SK-N-SH (cell line): ENCODE measurements around the gene TANGO6. TPM values are rescaled to one million over a fixed set of nuclear protein-coding genes. Genes with fewer than 3 reads are reported as not detected.

Experiments used
- CTCF ChIA-PET: fragments of 300-600, 350-600 bp; formaldehyde crosslinking; extraction: SDS; loops from one replicate; lab custom pipeline; 2021; lab: Yijun Ruan, JAX
- POLR2A ChIA-PET: fragments of 350-600 bp; sonication (Branson Sonifier 250); formaldehyde crosslinking; extraction: SDS; loops from one replicate; lab custom pipeline; 2020; ENCODE audit warnings: antibody characterized with exemption, inconsistent platforms; lab: Yijun Ruan, JAX
- DNase-seq: peaks from one replicate; pipeline ENCODE4 v3.0.0; 2012
- H2AFZ ChIP-seq: fragments of 200-600 bp; sonication (generic); 2 replicates; pipeline ENCODE4 v1.8.1; 2016; ENCODE audit warnings: antibody characterized with exemption, mild to moderate bottlenecking, low read depth
- H3F3A ChIP-seq: fragments of 200-600 bp; sonication (generic); replicated peaks from 2 replicates; pipeline ENCODE3; 2016; ENCODE audit warnings: antibody characterized with exemption, mild to moderate bottlenecking; ENCODE audit not compliant: insufficient read depth
- H3K27ac ChIP-seq, 2 experiments: fragments of 200-500 bp in 1 of 2; fragments of 200-600 bp in 1 of 2; sonication (Bioruptor generic) in 1 of 2; sonication (generic), shearing (Covaris generic) in 1 of 2; 2 replicates each; pipeline versions ENCODE4 v1.5.1 to v1.6.1; 2014 to 2016; ENCODE audit warnings: low read depth in 2 of 2, inconsistent platforms in 1 of 2, low read length in 1 of 2, mild to moderate bottlenecking in 1 of 2, mixed read lengths in 1 of 2
- H3K27me3 ChIP-seq: fragments of 200-600 bp; sonication (generic), shearing (Covaris generic); 2 replicates; pipeline ENCODE4 v1.6.1; 2016; ENCODE audit warnings: mixed run types; ENCODE audit not compliant: insufficient read depth
- H3K36me3 ChIP-seq, 2 experiments: fragments of 200-500 bp in 1 of 2; fragments of 200-600 bp in 1 of 2; sonication (Bioruptor generic) in 1 of 2; sonication (generic) in 1 of 2; replicated peaks in 1 of 2; 2 replicates each; pipeline versions ENCODE3 to v1.5.1; 2014 to 2016; ENCODE audit warnings: low read length in 1 of 2, mild to moderate bottlenecking in 1 of 2; ENCODE audit not compliant: insufficient read depth in 2 of 2, control insufficient read depth in 1 of 2
- H3K4me1 ChIP-seq, 2 experiments: fragments of 200-500 bp in 1 of 2; fragments of 200-600 bp in 1 of 2; sonication (Bioruptor generic) in 1 of 2; sonication (generic), shearing (Covaris generic) in 1 of 2; 2 replicates each; pipeline versions ENCODE4 v1.5.1 to v1.6.1; 2014 to 2016; ENCODE audit warnings: low read depth in 1 of 2, low read length in 1 of 2, mixed run types in 1 of 2; ENCODE audit not compliant: insufficient read depth in 2 of 2, control insufficient read depth in 1 of 2
- H3K4me2 ChIP-seq: fragments of 200-600 bp; sonication (generic), shearing (Covaris generic); 2 replicates; pipeline ENCODE4 v1.6.1; 2017; ENCODE audit warnings: mixed run types
- H3K4me3 ChIP-seq, 2 experiments: fragments of 200-500 bp in 1 of 2; fragments of 200-600 bp in 1 of 2; sonication (Bioruptor generic) in 1 of 2; sonication (generic), shearing (Covaris generic) in 1 of 2; 2 replicates each; pipeline versions ENCODE4 v1.5.1 to v1.8.1; 2014 to 2016; ENCODE audit warnings: low read depth in 2 of 2, inconsistent platforms in 1 of 2, low read length in 1 of 2, mild to moderate bottlenecking in 1 of 2, mixed read lengths in 1 of 2, moderate library complexity in 1 of 2
- H3K79me2 ChIP-seq: fragments of 200-600 bp; sonication (generic); 2 replicates; pipeline ENCODE4 v1.8.1; 2017; ENCODE audit warnings: mild to moderate bottlenecking; ENCODE audit not compliant: insufficient read depth
- H3K9ac ChIP-seq: fragments of 200-600 bp; sonication (generic); 2 replicates; pipeline ENCODE4 v1.6.1; 2017; ENCODE audit warnings: mixed run types
- H3K9me2 ChIP-seq: fragments of 200-600 bp; sonication (generic); 2 replicates; pipeline ENCODE4 v1.6.1; 2017; ENCODE audit warnings: mixed run types
- H3K9me3 ChIP-seq: fragments of 200-600 bp; sonication (generic); 2 replicates; pipeline ENCODE4 v1.6.1; 2017; ENCODE audit warnings: mixed run types, mild to moderate bottlenecking, moderate library complexity
- H4K20me1 ChIP-seq: fragments of 200-600 bp; sonication (generic); 2 replicates; pipeline ENCODE4 v1.6.1; 2017; ENCODE audit warnings: mild to moderate bottlenecking, mixed run types; ENCODE audit not compliant: insufficient read depth
- CHD2 ChIP-seq: fragments of 150-350 bp; IDR thresholded peaks from 2 replicates; pipeline ENCODE4 v1.6.1; 2018; ENCODE audit warnings: low read length; ENCODE audit not compliant: partially characterized antibody
- ELF1 ChIP-seq: IDR thresholded peaks from 2 replicates; pipeline ENCODE4 v1.4.0; 2012
- EZH2phosphoT487 ChIP-seq: fragments of 200-600 bp; sonication (generic); IDR thresholded peaks from 2 replicates; pipeline ENCODE4 v1.6.1; 2017; ENCODE audit warnings: low read depth, mixed run types, mild to moderate bottlenecking, antibody characterized with exemption, moderate library complexity, borderline replicate concordance
- FOXJ3 ChIP-seq: sonication (generic); formaldehyde crosslinking; IDR thresholded peaks from 2 replicates; pipeline ENCODE4 v1.5.1; 2020; ENCODE audit warnings: mild to moderate bottlenecking, missing genetic modification reagents
- GABPA ChIP-seq: IDR thresholded peaks from 2 replicates; pipeline ENCODE4 v1.4.0; 2012; ENCODE audit warnings: low read depth, mild to moderate bottlenecking
- GATA2 ChIP-seq: sonication (generic); formaldehyde crosslinking; IDR thresholded peaks from 2 replicates; pipeline ENCODE4 v1.5.0; 2020; ENCODE audit warnings: mild to moderate bottlenecking, missing genetic modification reagents
- JUND ChIP-seq: IDR thresholded peaks from 2 replicates; pipeline ENCODE4 v1.4.0; 2012
- MEF2A ChIP-seq: IDR thresholded peaks from 2 replicates; pipeline ENCODE4 v1.4.0; 2012; ENCODE audit warnings: low read depth, borderline replicate concordance
- NFIC ChIP-seq: IDR thresholded peaks from 2 replicates; pipeline ENCODE4 v1.4.0; 2012; ENCODE audit warnings: borderline replicate concordance
- NRF1 ChIP-seq: IDR thresholded peaks from 2 replicates; pipeline ENCODE4 v1.6.1; 2012; ENCODE audit warnings: low read depth, mild to moderate bottlenecking, low read length
- RAD21 ChIP-seq: IDR thresholded peaks from 2 replicates; pipeline ENCODE4 v1.6.1; 2012; ENCODE audit warnings: mild to moderate bottlenecking, low read length
- RCOR1 ChIP-seq: fragments of 150-350 bp; IDR thresholded peaks from 2 replicates; pipeline ENCODE4 v1.6.1; 2017; ENCODE audit warnings: antibody characterized with exemption, low read length
- SIN3A ChIP-seq: IDR thresholded peaks from 2 replicates; pipeline ENCODE4 v1.6.1; 2012; ENCODE audit warnings: low read depth, mild to moderate bottlenecking, low read length, moderate library complexity, borderline replicate concordance
- SMC3 ChIP-seq: IDR thresholded peaks from 2 replicates; pipeline ENCODE4 v1.6.1; 2012; ENCODE audit warnings: low read depth, low read length, improper control_type of control experiment
- TEAD4 ChIP-seq: IDR thresholded peaks from 2 replicates; pipeline ENCODE4 v1.4.0; 2012; ENCODE audit warnings: mild to moderate bottlenecking, borderline replicate concordance; ENCODE audit not compliant: insufficient read depth
- YY1 ChIP-seq: IDR thresholded peaks from 2 replicates; pipeline ENCODE4 v1.4.0; 2012; ENCODE audit warnings: low read depth, mild to moderate bottlenecking
- WGBS: methylation state at CpG from one replicate; pipeline ENCODE4 v1.1.6; 2017; ENCODE audit warnings: low lambda C conversion rate; 5-methylcytosine and 5-hydroxymethylcytosine counted together
- polyA plus RNA-seq, 3 experiments: library from polyadenylated mRNA; depleted of rRNA; stranded (reverse); fragments of >200 nt; gene quantifications; 2 replicates each; pipeline ENCODE4 v1.2.3, GENCODE V29; 2012
- TF ChIP-seq, protein P1 (sequence below): fragments of 150-350 bp; IDR thresholded peaks from 2 replicates; pipeline ENCODE4 v1.6.1; 2016; ENCODE audit warnings: mild to moderate bottlenecking, low read depth, low read length
- TF ChIP-seq, protein P2 (sequence below): IDR thresholded peaks from 2 replicates; pipeline ENCODE4; 2012
- TF ChIP-seq, protein P3 (sequence below): fragments of 200-600 bp; sonication (generic); IDR thresholded peaks from 2 replicates; pipeline ENCODE4 v1.6.1; 2017; ENCODE audit warnings: antibody characterized with exemption, mild to moderate bottlenecking, moderate library complexity
- TF ChIP-seq, protein P4 (sequence below): IDR thresholded peaks from 2 replicates; pipeline ENCODE4 v1.4.0; 2012; ENCODE audit warnings: low read depth

The TANGO6 gene
- polyA plus RNA-seq, 1 of the 3 experiments (the other 2 are of a cell fraction), result 5.5 TPM

DNA sequence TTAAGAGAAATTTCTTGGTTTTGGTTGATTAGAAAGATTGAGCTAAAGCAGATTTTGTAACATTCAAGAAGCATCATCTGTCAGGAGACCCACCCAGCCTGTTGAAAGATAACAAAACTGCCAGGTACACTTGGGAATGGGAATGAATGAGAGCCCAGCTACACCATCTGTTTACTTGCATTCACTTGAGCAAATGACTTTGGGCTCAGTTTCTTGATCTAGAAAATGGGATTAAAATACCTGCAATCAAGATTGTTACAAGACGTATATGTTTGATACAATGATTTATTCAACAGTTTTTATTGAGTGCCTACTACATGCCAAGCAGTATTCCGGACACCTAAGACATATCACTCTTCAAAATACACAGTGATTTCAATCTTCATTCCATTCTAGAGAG lies 185.8 kb downstream of the TANGO6 start (continued):
- TF ChIP-seq RCOR1 (no peak), EZH2phosphoT487 (no peak), RAD21 (no peak)
- TF ChIP-seq, all 33 proteins: peak for 0

DNA sequence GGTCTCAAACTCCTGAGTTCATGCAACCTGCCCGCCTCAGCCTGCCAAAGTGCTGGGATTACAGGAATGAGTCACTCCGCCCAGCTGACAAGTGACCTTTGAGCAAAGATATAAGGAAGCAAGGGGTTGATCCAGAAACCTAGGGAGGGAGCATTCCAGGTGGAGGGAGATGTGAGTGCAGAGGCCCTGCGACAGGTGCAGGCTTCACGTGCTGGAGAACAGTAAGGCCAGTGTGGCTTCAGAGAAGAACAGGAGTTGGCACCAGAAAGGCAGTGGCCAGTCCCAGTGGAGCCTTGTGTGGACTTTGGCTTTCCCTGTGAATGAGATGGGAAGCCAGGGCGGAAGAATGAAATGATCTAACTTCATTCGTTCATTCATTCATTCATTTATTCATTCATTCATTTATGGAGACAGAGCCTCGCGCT lies 188.6 kb downstream of the TANGO6 start:
- peaks cover 7% of the 10 kb centered on the region for H3F3A ChIP-seq
- no peaks in the 10 kb centered on the region for H4K20me1 ChIP-seq
- H3K9me2 ChIP-seq, result no peaks in the 10 kb centered on the region
- H3K4me3 ChIP-seq, result no peak overlapping the region
- no peak overlapping the region for H3K9ac ChIP-seq
- no peak for DNase-seq
- no peak overlapping the region for H2AFZ ChIP-seq
- 95% methylated on average over 8 of the region's 8 CpGs for WGBS
- H3K79me2 ChIP-seq, result no peaks in the 10 kb centered on the region
- TF ChIP-seq SIN3A (no peak), JUND (no peak), MEF2A (no peak), TEAD4 (no peak), RCOR1 (no peak)
- TF ChIP-seq, protein P1, sequence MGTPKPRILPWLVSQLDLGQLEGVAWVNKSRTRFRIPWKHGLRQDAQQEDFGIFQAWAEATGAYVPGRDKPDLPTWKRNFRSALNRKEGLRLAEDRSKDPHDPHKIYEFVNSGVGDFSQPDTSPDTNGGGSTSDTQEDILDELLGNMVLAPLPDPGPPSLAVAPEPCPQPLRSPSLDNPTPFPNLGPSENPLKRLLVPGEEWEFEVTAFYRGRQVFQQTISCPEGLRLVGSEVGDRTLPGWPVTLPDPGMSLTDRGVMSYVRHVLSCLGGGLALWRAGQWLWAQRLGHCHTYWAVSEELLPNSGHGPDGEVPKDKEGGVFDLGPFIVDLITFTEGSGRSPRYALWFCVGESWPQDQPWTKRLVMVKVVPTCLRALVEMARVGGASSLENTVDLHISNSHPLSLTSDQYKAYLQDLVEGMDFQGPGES, result no peak
- H3K9me3 ChIP-seq, result no peaks in the 10 kb centered on the region
- no peak overlapping the region for H3K4me2 ChIP-seq
- no peaks in the 10 kb centered on the region; a peak in 1 of 4 replicates for H3K4me1 ChIP-seq
- ChIA-PET POLR2A (no interaction called here), CTCF (no interaction called here)
- H3K27me3 ChIP-seq, result no peaks in the 10 kb centered on the region
- H3K27ac ChIP-seq, result no peak overlapping the region
- no peaks in the 10 kb centered on the region for H3K36me3 ChIP-seq

DNA sequence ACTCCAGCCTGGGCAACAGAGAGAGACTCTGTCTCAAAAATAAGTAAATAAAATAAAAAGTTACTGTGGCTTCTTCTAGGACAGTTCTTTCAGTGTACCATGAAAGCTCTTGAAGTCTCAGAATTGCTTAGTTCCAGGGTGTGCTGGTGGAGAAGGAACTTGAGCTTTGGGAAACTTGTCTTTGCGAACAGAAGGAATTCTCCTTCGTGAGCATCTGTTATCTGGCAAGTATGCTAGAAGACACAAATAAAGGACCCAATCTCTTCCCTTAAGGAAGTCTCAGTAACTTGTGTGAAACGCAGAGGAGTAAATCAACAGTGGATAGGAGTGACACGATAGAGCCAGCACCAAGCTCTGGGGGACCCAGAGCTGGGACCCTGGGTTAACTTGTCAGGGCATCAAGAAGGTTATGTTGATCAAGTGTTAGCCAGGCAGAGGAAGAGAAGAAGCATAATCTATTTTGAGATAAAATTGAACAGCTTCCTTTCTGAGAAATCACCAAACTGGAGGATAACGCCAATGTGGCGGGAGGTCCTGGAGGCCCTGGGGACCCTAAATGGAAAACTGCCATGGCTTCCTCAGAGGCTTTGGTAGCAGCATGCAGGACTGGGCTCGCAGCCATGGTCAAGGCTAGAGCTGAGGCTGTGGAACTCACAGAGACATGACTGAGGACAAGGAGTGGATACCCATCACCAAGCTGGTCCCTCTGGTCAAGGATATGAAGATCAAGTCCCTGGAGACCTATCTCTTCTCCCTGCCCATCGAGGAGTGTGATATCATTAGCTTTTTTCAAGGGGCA lies 190.0 kb downstream of the TANGO6 start:
- Histone ChIP-seq H3K27me3 (no peaks in the 10 kb centered on the region), H3K4me3 (no peak overlapping the region), H3K36me3 (no peaks in the 10 kb centered on the region), H3K4me1 (no peaks in the 10 kb centered on the region; a peak in 1 of 4 replicates), H3K9me3 (no peaks in the 10 kb centered on the region), H3F3A (no peaks in the 10 kb centered on the region), H4K20me1 (no peaks in the 10 kb centered on the region), H3K9ac (no peak overlapping the region), H3K9me2 (no peaks in the 10 kb centered on the region), H3K27ac (no peak overlapping the region), H3K79me2 (no peaks in the 10 kb centered on the region), H2AFZ (no peak overlapping the region), H3K4me2 (no peak overlapping the region)
- 91% methylated on average over 8 of the region's 8 CpGs for WGBS
- POLR2A ChIA-PET, result no interaction called here
- CTCF ChIA-PET, result interaction anchor here (1.4 to 1.5 kb wide), 2 partner anchors 17 to 91 kb away, joined by 3 to 4 read pairs; no protein-coding TSS in a partner anchor
- DNase-seq, result no peak
- TF ChIP-seq FOXJ3 (CRISPR knock-in tag), result no peak
- TF ChIP-seq SMC3, result no peak
- TF ChIP-seq, protein P2, sequence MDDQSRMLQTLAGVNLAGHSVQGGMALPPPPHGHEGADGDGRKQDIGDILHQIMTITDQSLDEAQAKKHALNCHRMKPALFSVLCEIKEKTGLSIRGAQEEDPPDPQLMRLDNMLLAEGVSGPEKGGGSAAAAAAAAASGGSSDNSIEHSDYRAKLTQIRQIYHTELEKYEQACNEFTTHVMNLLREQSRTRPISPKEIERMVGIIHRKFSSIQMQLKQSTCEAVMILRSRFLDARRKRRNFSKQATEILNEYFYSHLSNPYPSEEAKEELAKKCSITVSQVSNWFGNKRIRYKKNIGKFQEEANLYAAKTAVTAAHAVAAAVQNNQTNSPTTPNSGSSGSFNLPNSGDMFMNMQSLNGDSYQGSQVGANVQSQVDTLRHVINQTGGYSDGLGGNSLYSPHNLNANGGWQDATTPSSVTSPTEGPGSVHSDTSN, result no peak
- no peak for TF ChIP-seq SIN3A
- TF ChIP-seq NFIC, result no peak
- TF ChIP-seq, protein P3, sequence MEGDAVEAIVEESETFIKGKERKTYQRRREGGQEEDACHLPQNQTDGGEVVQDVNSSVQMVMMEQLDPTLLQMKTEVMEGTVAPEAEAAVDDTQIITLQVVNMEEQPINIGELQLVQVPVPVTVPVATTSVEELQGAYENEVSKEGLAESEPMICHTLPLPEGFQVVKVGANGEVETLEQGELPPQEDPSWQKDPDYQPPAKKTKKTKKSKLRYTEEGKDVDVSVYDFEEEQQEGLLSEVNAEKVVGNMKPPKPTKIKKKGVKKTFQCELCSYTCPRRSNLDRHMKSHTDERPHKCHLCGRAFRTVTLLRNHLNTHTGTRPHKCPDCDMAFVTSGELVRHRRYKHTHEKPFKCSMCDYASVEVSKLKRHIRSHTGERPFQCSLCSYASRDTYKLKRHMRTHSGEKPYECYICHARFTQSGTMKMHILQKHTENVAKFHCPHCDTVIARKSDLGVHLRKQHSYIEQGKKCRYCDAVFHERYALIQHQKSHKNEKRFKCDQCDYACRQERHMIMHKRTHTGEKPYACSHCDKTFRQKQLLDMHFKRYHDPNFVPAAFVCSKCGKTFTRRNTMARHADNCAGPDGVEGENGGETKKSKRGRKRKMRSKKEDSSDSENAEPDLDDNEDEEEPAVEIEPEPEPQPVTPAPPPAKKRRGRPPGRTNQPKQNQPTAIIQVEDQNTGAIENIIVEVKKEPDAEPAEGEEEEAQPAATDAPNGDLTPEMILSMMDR, result no peak
- no peak for TF ChIP-seq GATA2 (CRISPR knock-in tag)
- TF ChIP-seq, protein P1, result no peak
- TF ChIP-seq, protein P4, sequence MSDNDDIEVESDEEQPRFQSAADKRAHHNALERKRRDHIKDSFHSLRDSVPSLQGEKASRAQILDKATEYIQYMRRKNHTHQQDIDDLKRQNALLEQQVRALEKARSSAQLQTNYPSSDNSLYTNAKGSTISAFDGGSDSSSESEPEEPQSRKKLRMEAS, result no peak
- no peak for TF ChIP-seq RCOR1
- no peak for TF ChIP-seq ELF1
- TF ChIP-seq YY1, result no peak
- no peak for TF ChIP-seq NRF1
- TF ChIP-seq GABPA, result no peak
- no peak for TF ChIP-seq CHD2
